Large intestine (tissue), 3 donors: ENCODE data around the gene BTRC. TPM values are rescaled to one million over a fixed set of nuclear protein-coding genes. Genes with fewer than 3 reads are reported as not detected.

Experiments used
- DNase-seq, 2 donors: peaks; one replicate each; pipeline versions ENCODE4 v3.0.0 to v3.0.0-alpha.2; 2013
- H3K27ac ChIP-seq: one replicate; pipeline ENCODE4 v1.5.1; 2013; ENCODE audit warnings: low read length
- H3K27me3 ChIP-seq: 2 replicates; pipeline ENCODE4 v1.6.1; 2013; ENCODE audit warnings: low read length; ENCODE audit not compliant: control insufficient read depth, insufficient read depth
- H3K36me3 ChIP-seq: 2 replicates; pipeline ENCODE4 v1.6.1; 2013; ENCODE audit warnings: low read length; ENCODE audit not compliant: control insufficient read depth, insufficient read depth
- H3K4me1 ChIP-seq: one replicate; pipeline ENCODE4 v1.6.1; 2013; ENCODE audit warnings: low read length; ENCODE audit not compliant: control insufficient read depth, insufficient read depth
- H3K4me3 ChIP-seq: one replicate; pipeline ENCODE4 v1.5.1; 2013; ENCODE audit warnings: low read length
- H3K9me3 ChIP-seq: one replicate; pipeline ENCODE4 v1.6.1; 2013; ENCODE audit warnings: mild to moderate bottlenecking, low read depth, low read length, moderate library complexity; ENCODE audit not compliant: control insufficient read depth
- WGBS: methylation state at CpG from one replicate; pipeline ENCODE4 v1.1.5; 2013; ENCODE audit warnings: low lambda C conversion rate; ENCODE audit not compliant: insufficient coverage; 5-methylcytosine and 5-hydroxymethylcytosine counted together
- polyA plus RNA-seq: library from polyadenylated mRNA; unstranded; fragments of 120-200 nt; gene quantifications from one replicate; pipeline ENCODE4 v1.2.1, GENCODE V29; 2013

Gene BTRC
- polyA plus RNA-seq, 1 donor = 14.4 TPM

GRCh38 chr10:101453791-101454718, 100.1 kb downstream of the BTRC start:
- WGBS = 40% methylated on average over 1 of the region's 6 CpGs
- Histone ChIP-seq H3K36me3 (no peaks in the 10 kb centered on the region), H3K9me3 (no peaks in the 10 kb centered on the region), H3K4me3 (no peak overlapping the region), H3K4me1 (no peaks in the 10 kb centered on the region), H3K27ac (no peak overlapping the region), H3K27me3 (no peaks in the 10 kb centered on the region)
- no peak for DNase-seq

DNA sequence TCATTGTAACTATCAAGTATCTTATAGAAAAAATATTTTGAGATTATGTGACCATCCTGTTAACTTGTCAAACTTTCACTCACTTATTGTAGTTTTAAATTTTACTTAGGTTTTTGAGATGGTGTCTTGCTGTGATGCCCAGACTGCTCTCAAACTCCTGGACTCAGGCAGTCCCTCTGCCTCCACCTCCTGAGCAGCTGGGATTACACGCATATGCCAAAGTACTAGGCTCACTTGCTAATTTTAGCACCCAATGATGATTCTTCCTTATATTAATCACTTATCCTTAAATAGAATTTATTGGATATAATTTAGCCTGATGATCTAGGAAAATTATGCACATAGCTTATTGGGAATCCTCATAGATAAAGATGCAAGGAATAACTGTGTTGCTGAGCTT, 104.9 kb downstream of the BTRC start:
- Histone ChIP-seq H3K4me1 (no peaks in the 10 kb centered on the region), H3K27me3 (no peaks in the 10 kb centered on the region), H3K36me3 (no peaks in the 10 kb centered on the region), H3K9me3 (no peaks in the 10 kb centered on the region), H3K27ac (no peak overlapping the region), H3K4me3 (no peak overlapping the region)
- no CpG with 5 or more reads among the region's 1 CpG for WGBS
- DNase-seq = no peak

DNA sequence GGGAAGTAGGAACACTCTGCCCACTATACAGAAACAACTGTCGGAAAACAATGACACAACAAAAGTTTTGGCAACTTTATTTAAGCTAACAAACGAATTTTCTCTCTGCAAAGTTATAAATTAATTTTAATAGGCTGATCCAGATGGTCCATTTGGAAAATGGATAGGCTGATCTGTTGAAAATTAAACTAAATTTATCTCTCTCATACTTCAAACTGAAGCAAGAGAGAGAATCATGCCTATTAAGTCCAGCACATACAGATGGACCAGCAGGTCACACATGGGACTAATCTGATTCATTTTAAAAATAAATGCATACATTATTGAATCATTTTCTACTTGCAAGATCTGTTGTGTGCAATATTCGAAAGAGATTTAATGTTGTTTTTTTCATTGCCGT, 110.1 kb downstream of the BTRC start:
- H3K9me3 ChIP-seq = no peaks in the 10 kb centered on the region
- no peaks in the 10 kb centered on the region for H3K36me3 ChIP-seq
- H3K27ac ChIP-seq = no peak overlapping the region
- no CpG with 5 or more reads among the region's 4 CpGs for WGBS
- H3K27me3 ChIP-seq = no peaks in the 10 kb centered on the region
- no peak overlapping the region for H3K4me3 ChIP-seq
- H3K4me1 ChIP-seq = no peaks in the 10 kb centered on the region
- no peak for DNase-seq

- Histone ChIP-seq H3K4me3 (no peak overlapping the region), H3K27ac (no peak overlapping the region), H3K4me1 (no peaks in the 10 kb centered on the region), H3K27me3 (no peaks in the 10 kb centered on the region), H3K36me3 (no peaks in the 10 kb centered on the region), H3K9me3 (no peaks in the 10 kb centered on the region)
- no CpG with 5 or more reads among the region's 2 CpGs for WGBS
- DNase-seq = no peak
Observed at GRCh38 chr10:101464599-101464998, 110.6 kb downstream of the BTRC start.

- Histone ChIP-seq H3K36me3 (no peaks in the 10 kb centered on the region), H3K4me3 (no peak overlapping the region), H3K4me1 (no peaks in the 10 kb centered on the region), H3K9me3 (no peaks in the 10 kb centered on the region), H3K27me3 (no peaks in the 10 kb centered on the region), H3K27ac (no peak overlapping the region)
- WGBS = 71% methylated on average over 1 of the region's 5 CpGs
- DNase-seq = no peak
Observed at GRCh38 chr10:101466016-101466912, 112.3 kb downstream of the BTRC start.

DNA sequence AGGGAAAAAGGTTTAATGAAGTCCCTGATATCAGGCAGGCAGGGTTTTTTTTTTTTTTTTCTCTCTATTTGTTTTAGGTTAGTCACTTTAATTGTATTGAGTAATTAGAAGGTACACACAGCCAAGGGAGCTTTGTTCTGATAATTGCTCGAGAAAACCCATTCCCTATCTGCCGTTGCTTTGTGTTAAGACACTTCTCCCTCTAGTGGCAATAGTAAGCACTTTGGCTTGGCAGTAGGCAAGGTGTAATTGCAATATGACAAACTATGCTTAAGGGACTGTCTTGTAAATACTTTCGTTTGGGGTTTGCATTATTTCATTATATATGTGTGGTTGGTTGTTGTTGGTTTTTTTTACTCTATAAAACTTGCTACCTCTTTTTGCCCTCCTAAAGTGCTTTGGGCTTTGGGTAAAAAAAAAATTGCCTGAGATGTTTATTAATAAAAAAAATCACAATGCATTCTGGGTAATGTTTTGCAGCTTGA, 113.4 kb downstream of the BTRC start:
- Histone ChIP-seq H3K27me3 (no peaks in the 10 kb centered on the region), H3K36me3 (no peaks in the 10 kb centered on the region), H3K4me3 (no peak overlapping the region), H3K27ac (no peak overlapping the region), H3K4me1 (no peaks in the 10 kb centered on the region), H3K9me3 (no peaks in the 10 kb centered on the region)
- peak; percentile 37 to 71 for DNase-seq
- WGBS = no CpG with 5 or more reads among the region's 3 CpGs

DNA sequence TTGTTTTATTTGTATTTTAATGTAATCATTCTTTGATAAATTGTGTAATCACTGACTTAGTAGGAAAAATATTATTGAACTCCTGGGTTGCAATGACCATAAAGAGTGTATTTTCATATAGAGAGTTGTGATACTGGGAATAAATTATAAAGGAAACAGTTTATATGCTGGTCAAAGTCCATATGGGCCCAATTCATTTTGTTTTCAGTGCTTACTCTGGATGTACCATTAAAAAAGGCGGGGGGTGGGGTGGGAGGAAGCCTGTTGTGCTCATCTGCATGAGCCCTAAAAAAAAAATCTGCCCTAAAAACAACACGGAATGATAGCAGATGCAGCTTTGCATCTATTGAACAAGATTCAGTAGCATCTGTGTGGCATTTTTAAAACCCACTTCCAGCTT, 114.2 kb downstream of the BTRC start:
- Histone ChIP-seq H3K27ac (no peak overlapping the region), H3K36me3 (no peaks in the 10 kb centered on the region), H3K27me3 (no peaks in the 10 kb centered on the region), H3K4me3 (no peak overlapping the region), H3K9me3 (no peaks in the 10 kb centered on the region), H3K4me1 (no peaks in the 10 kb centered on the region)
- WGBS = 70% methylated on average over 2 of the region's 2 CpGs
- DNase-seq = no peak

DNA sequence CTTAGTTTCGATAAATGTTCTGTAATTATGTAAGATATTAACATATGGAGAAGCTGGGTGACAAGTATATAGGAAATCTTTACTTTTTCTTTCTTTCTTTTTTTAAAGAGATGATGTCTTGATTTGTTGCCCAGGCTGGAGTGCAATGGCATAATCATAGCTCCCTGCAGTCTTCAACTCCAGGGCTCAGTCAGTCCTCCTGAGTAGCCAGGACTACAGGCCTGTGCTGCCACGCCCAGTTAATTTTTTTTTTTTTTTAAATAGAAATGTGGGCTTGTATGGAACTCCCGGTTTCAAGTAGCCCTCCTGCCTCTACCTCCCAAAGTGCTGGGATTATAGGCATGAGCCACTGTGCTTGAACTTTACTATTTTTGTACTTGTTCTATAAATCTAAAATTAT, 122.4 kb downstream of the BTRC start:
- Histone ChIP-seq H3K27ac (no peak overlapping the region), H3K4me3 (no peak overlapping the region), H3K9me3 (no peaks in the 10 kb centered on the region), H3K27me3 (no peaks in the 10 kb centered on the region), H3K36me3 (peaks cover 4% of the 10 kb centered on the region), H3K4me1 (no peaks in the 10 kb centered on the region)
- no peak for DNase-seq
- WGBS = 100% methylated on average over 1 of the region's 3 CpGs

GRCh38 chr10:101478956-101479355, 125.0 kb downstream of the BTRC start:
- no CpG with 5 or more reads among the region's 1 CpG for WGBS
- Histone ChIP-seq H3K27me3 (no peaks in the 10 kb centered on the region), H3K4me3 (no peak overlapping the region), H3K27ac (no peak overlapping the region), H3K4me1 (no peaks in the 10 kb centered on the region), H3K9me3 (no peaks in the 10 kb centered on the region), H3K36me3 (peaks cover 4% of the 10 kb centered on the region)
- DNase-seq = no peak

DNA sequence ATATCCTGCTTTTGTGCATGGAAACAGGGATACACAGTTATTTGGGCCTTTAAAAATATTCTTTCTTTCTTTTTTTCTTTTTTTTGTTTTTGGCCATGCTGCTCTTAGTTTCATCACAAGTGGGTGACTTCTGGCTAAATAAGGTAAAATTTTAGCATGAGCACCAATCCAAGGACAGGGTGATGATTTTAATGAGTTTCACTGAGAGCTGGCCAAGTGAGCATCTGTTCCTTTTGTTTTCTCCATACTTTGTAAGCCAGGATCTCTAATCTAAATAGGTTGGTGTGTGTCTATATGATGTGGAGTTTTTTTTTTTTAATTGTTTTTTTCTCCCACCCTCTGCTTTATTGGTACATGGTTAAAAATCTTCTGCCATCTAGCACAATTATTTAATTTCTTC, 127.3 kb downstream of the BTRC start:
- no peak overlapping the region for H3K27ac ChIP-seq

More for the DNA sequence above, 127.3 kb downstream of the BTRC start:
- Histone ChIP-seq H3K27me3 (peaks cover 5% of the 10 kb centered on the region), H3K9me3 (no peaks in the 10 kb centered on the region), H3K4me1 (no peaks in the 10 kb centered on the region), H3K4me3 (no peak overlapping the region), H3K36me3 (peaks cover 4% of the 10 kb centered on the region)
- DNase-seq = no peak
